ENCODE results near the gene PLK3.

PLK3 gene

DNA sequence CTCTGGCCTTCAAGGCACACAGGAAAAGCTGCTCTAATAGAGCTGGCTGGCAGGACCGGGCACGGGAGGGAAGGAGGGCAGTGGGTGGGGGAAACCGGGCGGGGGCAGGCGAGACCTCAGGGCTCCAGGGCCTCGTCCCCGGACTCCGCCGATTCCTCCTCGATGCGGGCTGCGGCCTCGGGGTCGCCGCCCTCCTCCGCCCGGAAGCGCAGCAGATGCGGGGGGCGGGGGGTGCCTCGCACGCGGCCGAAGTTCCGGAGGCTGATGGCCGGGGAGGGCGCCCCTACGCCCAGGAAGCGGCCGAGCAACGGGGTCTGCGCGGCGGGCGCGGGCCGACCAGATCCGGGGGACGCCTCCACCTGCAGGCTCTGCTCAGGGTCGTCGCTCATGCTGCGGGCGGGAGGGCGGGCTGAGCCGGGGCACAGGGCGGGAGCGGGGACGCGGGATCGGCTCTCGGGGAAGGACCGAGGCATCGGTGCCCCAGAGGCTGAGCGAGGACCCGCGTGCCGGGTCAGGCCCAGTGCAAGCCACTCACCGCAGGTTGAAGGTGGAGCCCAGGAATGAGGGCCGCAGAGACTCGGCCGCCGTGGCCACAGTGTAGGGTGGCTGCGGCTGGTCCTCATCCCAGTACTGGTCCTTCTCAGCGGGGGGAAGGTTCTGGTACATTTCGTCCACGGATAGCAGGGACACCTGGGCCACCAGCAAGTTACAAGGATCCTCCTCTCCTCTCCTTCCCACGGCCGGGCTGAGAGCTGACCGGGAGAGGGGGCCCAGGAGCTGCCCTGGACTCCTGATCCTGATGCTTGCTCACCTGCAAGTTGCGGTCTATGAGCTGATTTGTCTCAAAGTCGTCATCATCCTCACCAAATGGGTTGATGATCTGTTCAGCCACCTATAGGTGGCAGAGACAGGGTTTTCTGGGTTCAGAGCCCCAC is 15.8 kb upstream of the PLK3 start:
- TF ChIP-seq CTCF (conservative IDR thresholded peaks at IDR 0.05) (no peak), ZFX (IDR thresholded peaks at IDR 0.05) (no peak)
- H3K27ac ChIP-seq: peak overlapping the region; percentile 18; the same call in 1 of the 2 replicates

- H3K27ac ChIP-seq: no peak overlapping the region; the same call in 1 of the 2 replicates
- TF ChIP-seq ZFX (IDR thresholded peaks at IDR 0.05) (no peak), CTCF (conservative IDR thresholded peaks at IDR 0.05) (no peak)
Measured at GRCh38 chr1:44785029-44785380, 15.2 kb upstream of the PLK3 start.

DNA sequence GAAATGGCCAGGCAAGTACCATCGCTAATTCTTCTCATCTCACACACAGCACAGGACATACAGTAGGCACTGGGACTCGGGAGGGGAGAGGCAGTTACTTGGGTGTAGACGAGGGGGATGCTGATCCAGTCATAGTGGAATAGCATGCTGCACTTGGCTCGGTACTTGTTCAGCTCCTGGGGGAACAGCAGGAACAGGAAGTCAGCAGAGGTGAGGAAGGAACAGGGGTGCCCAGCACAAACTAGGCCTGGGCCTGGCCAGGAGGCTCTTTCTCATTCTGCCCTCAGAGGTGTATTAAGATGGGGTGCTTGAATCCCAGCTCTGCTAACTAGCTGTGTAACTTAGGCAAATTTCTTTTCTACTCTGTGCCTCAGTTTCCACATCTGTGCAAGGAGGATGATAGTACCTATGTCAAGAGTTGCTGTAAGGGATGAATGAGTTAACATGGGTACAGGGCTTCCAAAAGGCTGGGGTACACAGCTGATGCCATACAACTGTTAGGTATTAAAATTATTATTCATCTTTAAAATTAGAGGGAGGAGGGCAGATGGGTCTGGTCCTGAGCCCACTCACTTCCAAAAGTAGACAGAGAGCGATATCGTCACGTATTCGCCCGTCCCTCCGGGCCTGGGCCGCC is 14.6 kb upstream of the PLK3 start:
- TF ChIP-seq ZFX (IDR thresholded peaks at IDR 0.05) (no peak), CTCF (conservative IDR thresholded peaks at IDR 0.05) (no peak)
- H3K27ac ChIP-seq: no peak overlapping the region

DNA sequence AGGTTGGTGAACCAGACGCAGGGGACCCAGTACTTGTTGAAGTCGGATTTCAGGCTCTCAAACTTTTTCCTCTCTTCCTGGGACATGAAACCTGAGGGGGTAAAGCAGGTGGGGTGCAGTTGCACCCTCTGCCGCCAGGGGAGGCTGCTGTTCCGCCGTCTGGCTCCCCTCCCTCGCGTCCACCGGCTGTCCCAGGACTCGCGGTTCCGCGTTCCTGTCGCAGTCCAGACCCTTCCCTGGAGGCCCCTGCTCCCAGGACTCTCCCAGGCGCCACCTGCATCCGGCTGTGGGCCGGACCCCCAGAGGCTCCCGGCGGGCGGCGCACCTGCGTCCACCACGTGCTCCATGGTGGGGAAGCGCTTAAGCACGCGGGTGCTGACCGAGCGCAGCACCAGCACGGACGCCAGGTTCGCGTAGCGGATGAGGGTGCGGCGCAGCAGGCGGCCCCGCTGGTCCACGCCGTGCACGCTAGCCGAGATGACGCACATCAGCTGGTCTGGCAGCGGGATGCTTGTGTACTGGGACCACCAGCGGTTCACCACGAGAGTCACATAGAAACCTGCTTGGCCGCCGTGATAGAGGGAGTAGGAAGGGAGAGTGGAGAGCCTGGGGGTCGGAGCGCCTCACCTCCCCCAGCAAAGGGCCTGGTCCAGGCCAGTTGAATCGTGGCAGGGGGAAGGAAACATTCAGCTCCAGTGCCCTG is 13.9 kb upstream of the PLK3 start:
- peak; percentile 90 for TF ChIP-seq CTCF (conservative IDR thresholded peaks at IDR 0.05)
- no peak for TF ChIP-seq ZFX (IDR thresholded peaks at IDR 0.05)
- H3K27ac ChIP-seq: no peak overlapping the region

- TF ChIP-seq CTCF (conservative IDR thresholded peaks at IDR 0.05): no peak
- H3K27ac ChIP-seq: no peak overlapping the region
Measured at GRCh38 chr1:44786841-44787426, 13.2 kb upstream of the PLK3 start.

DNA sequence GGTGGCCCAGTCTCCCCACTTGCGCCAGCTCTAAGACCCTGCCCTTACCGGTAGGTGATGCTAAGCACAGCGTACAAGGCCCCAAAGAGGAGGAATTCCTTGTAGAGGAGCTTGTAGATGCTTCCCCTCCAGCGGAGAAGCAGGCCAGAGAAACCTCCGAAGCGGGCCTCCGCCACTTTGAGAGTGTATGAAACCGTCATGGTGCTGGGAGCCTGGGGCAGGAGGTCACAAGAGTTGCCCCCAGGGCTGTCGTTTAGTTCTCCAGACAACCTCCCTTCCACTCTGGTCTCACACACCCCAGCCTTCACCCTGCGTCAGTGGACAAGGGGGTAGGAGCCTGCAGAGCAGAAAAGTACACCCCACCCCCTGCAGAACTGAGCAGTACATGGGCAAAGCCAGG is 12.7 kb upstream of the PLK3 start:
- TF ChIP-seq ZFX (IDR thresholded peaks at IDR 0.05) (no peak), CTCF (conservative IDR thresholded peaks at IDR 0.05) (no peak)
- no peak overlapping the region for H3K27ac ChIP-seq
